Esophagus (tissue), 2 donors: ENCODE results near the gene PWWP2B. TPM values are rescaled to one million over a fixed set of nuclear protein-coding genes. Genes with fewer than 3 reads are reported as not detected.
"Not testable (repeated sequence)": the region's sequence is repeated elsewhere in the genome, so short reads cannot be mapped to it uniquely, and the experiment has no call there.

Source experiments
- H3K27ac ChIP-seq, 2 donors: one replicate each; pipeline ENCODE4 v1.5.1; 2013; ENCODE audit warnings: low read depth in 2 of 2, mild to moderate bottlenecking in 2 of 2, inconsistent platforms in 1 of 2, low read length in 1 of 2, moderate library complexity in 1 of 2
- H3K27me3 ChIP-seq, 2 donors: one replicate each; pipeline ENCODE4 v1.6.1; 2013; ENCODE audit warnings: low read length in 2 of 2, control low read depth in 1 of 2, mild to moderate bottlenecking in 1 of 2; ENCODE audit not compliant: insufficient read depth in 2 of 2, control insufficient read depth in 1 of 2
- H3K36me3 ChIP-seq, 2 donors: one replicate each; pipeline ENCODE4 v1.6.1; 2013; ENCODE audit warnings: low read length in 1 of 2; ENCODE audit not compliant: control insufficient read depth in 2 of 2, insufficient read depth in 2 of 2
- H3K4me1 ChIP-seq, 2 donors: one replicate each; pipeline ENCODE4 v1.6.1; 2013; ENCODE audit warnings: low read length in 1 of 2; ENCODE audit not compliant: control insufficient read depth in 2 of 2, insufficient read depth in 2 of 2
- H3K4me3 ChIP-seq, 2 donors: one replicate each; pipeline ENCODE4 v1.5.1; 2013; ENCODE audit warnings: low read length in 2 of 2, mild to moderate bottlenecking in 2 of 2, low read depth in 1 of 2, moderate library complexity in 1 of 2
- H3K9me3 ChIP-seq, 2 donors: one replicate each; pipeline ENCODE4 v1.6.1; 2013; ENCODE audit warnings: mild to moderate bottlenecking in 2 of 2, low read depth in 1 of 2, low read length in 1 of 2, moderate library complexity in 1 of 2; ENCODE audit not compliant: control insufficient read depth in 2 of 2, insufficient read depth in 1 of 2
- WGBS, 2 donors: extraction: QIAGEN DNeasy Blood & Tissue Kit; methylation state at CpG; one replicate each; pipeline ENCODE4 v1.1.7; 2013; 5-methylcytosine and 5-hydroxymethylcytosine counted together
- polyA plus RNA-seq, 2 donors: library from polyadenylated mRNA; stranded (reverse); fragments of 200-250 nt; gene quantifications; one replicate each; pipeline ENCODE4 v1.2.3, GENCODE V29; 2013
- donor health status: healthy with polysubstance abuse.
- donor health status: Bipolar disorder and iron deficiency.

PWWP2B gene
- polyA plus RNA-seq, 2 donors: 17.6 to 33.4 TPM

GRCh38 chr10:132377326-132377725 is 19.7 kb upstream of the PWWP2B start:
- Histone ChIP-seq H3K36me3 (no peaks in the 10 kb centered on the region), H3K27me3 (no peaks in the 10 kb centered on the region), H3K27ac (no peak overlapping the region), H3K4me3 (no peak overlapping the region), H3K9me3 (peaks cover 0 to 2% of the 10 kb centered on the region in 2 donors), H3K4me1 (no peaks in the 10 kb centered on the region)
- WGBS, 2 donors: 94 to 95% methylated on average over 7 of the region's 7 CpGs

- not testable (repeated sequence) for H3K9me3 ChIP-seq, H3K27me3 ChIP-seq, H3K27ac ChIP-seq, H3K4me1 ChIP-seq, H3K4me3 ChIP-seq, H3K36me3 ChIP-seq
- WGBS, 2 donors: 79 to 84% methylated on average over 16 of the region's 16 CpGs
Observed at GRCh38 chr10:132379026-132379425, 18.0 kb upstream of the PWWP2B start.

- H3K9me3 ChIP-seq, H3K27me3 ChIP-seq, H3K4me1 ChIP-seq, H3K36me3 ChIP-seq, H3K27ac ChIP-seq, H3K4me3 ChIP-seq: not testable (repeated sequence)
- WGBS, 2 donors: 95 to 98% methylated on average over 4 of the region's 4 CpGs
Observed at GRCh38 chr10:132380986-132381385, 16.0 kb upstream of the PWWP2B start.

GRCh38 chr10:132381741-132382140 is 15.3 kb upstream of the PWWP2B start:
- no peaks in the 10 kb centered on the region for H3K36me3 ChIP-seq
- H3K27ac ChIP-seq: no peak overlapping the region
- WGBS, 2 donors: 58 to 75% methylated on average over 2 of the region's 2 CpGs
- no peaks in the 10 kb centered on the region for H3K27me3 ChIP-seq
- no peak overlapping the region for H3K4me3 ChIP-seq
- no peaks in the 10 kb centered on the region for H3K4me1 ChIP-seq
- H3K9me3 ChIP-seq: peaks cover 0 to 2% of the 10 kb centered on the region in 2 donors

GRCh38 chr10:132382231-132382922 is 14.6 kb upstream of the PWWP2B start:
- no peaks in the 10 kb centered on the region for H3K27me3 ChIP-seq
- 81 to 86% methylated on average over 16 of the region's 16 CpGs for WGBS, 2 donors
- no peaks in the 10 kb centered on the region for H3K4me1 ChIP-seq
- no peak overlapping the region for H3K4me3 ChIP-seq
- H3K36me3 ChIP-seq: no peaks in the 10 kb centered on the region
- H3K9me3 ChIP-seq: peaks cover 0 to 2% of the 10 kb centered on the region in 2 donors
- H3K27ac ChIP-seq: no peak overlapping the region

GRCh38 chr10:132383101-132383500 is 13.9 kb upstream of the PWWP2B start:
- Histone ChIP-seq H3K27ac (no peak overlapping the region), H3K4me3 (no peak overlapping the region), H3K4me1 (peaks cover 0 to 2% of the 10 kb centered on the region in 2 donors), H3K9me3 (peaks cover 0 to 2% of the 10 kb centered on the region in 2 donors), H3K27me3 (no peaks in the 10 kb centered on the region), H3K36me3 (no peaks in the 10 kb centered on the region)
- WGBS, 2 donors: 80 to 82% methylated on average over 8 of the region's 8 CpGs

- WGBS, 2 donors: 64 to 67% methylated on average over 13 of the region's 13 CpGs
- Histone ChIP-seq H3K4me1 (peaks cover 0 to 2% of the 10 kb centered on the region in 2 donors), H3K27me3 (no peaks in the 10 kb centered on the region), H3K36me3 (no peaks in the 10 kb centered on the region), H3K4me3 (no peak overlapping the region), H3K27ac (no peak overlapping the region), H3K9me3 (no peaks in the 10 kb centered on the region)
Observed at GRCh38 chr10:132383751-132384196, 13.2 kb upstream of the PWWP2B start.

GRCh38 chr10:132384618-132385388 is 12.2 kb upstream of the PWWP2B start:
- no peaks in the 10 kb centered on the region for H3K36me3 ChIP-seq
- H3K9me3 ChIP-seq: no peaks in the 10 kb centered on the region
- peaks cover 0 to 2% of the 10 kb centered on the region in 2 donors for H3K4me1 ChIP-seq
- H3K27ac ChIP-seq: no peak overlapping the region
- no peak overlapping the region for H3K4me3 ChIP-seq
- H3K27me3 ChIP-seq: no peaks in the 10 kb centered on the region
- 86 to 88% methylated on average over 20 of the region's 20 CpGs for WGBS, 2 donors

- Histone ChIP-seq H3K4me3 (no peak overlapping the region), H3K27me3 (no peaks in the 10 kb centered on the region), H3K4me1 (peaks cover 0 to 2% of the 10 kb centered on the region in 2 donors), H3K9me3 (no peaks in the 10 kb centered on the region), H3K27ac (no peak overlapping the region), H3K36me3 (no peaks in the 10 kb centered on the region)
- WGBS, 2 donors: 51 to 58% methylated on average over 5 of the region's 5 CpGs
Observed at GRCh38 chr10:132385389-132385667, 11.7 kb upstream of the PWWP2B start.
